A673 (cell line): Measurements from ENCODE around the gene MYO5A. TPM values are rescaled to one million over a fixed set of nuclear protein-coding genes. Genes with fewer than 3 reads are reported as not detected.

Experiments
- BruUV-seq: library from RNA; stranded (reverse); fragments of 400-500 nt; replicated peaks from 2 replicates; lab custom pipeline; 2021; lab: Mats Ljungman, UMichigan
- CTCF ChIA-PET: fragments of 300-600 bp; sonication (Branson Sonifier 250); formaldehyde crosslinking; loops from one replicate; lab custom pipeline; 2022; ENCODE audit warnings: antibody characterized with exemption; lab: Charles Lee
- POLR2A ChIA-PET: fragments of 300-600 bp; sonication (Branson Sonifier 250); formaldehyde crosslinking; loops from one replicate; lab custom pipeline; 2022; ENCODE audit warnings: antibody characterized with exemption; ENCODE audit not compliant: low non-redundant PET; lab: Charles Lee
- DNase-seq: peaks from one replicate; pipeline ENCODE4 v3.0.0-alpha.2; 2015; ENCODE audit warnings: low spot score
- H3K27ac ChIP-seq: fragments of 200-600 bp; sonication (generic); 2 replicates; pipeline ENCODE4 v1.5.1; 2016; ENCODE audit warnings: mixed run types, low read depth, mild to moderate bottlenecking, mixed read lengths, antibody characterized with exemption, low read length; ENCODE audit not compliant: poor library complexity, severe bottlenecking
- H3K27me3 ChIP-seq: fragments of 200-600 bp; sonication (generic); replicated peaks from 2 replicates; pipeline ENCODE4 v1.6.1; 2017; ENCODE audit warnings: mixed run types, low read depth, mild to moderate bottlenecking, mixed read lengths, antibody characterized with exemption, low read length; ENCODE audit not compliant: insufficient read depth, poor library complexity
- H3K36me3 ChIP-seq: fragments of 200-600 bp; sonication (generic); 2 replicates; pipeline ENCODE4 v1.6.1; 2016; ENCODE audit warnings: mixed run types, mild to moderate bottlenecking, mixed read lengths, antibody characterized with exemption, low read length; ENCODE audit not compliant: insufficient read depth, poor library complexity, severe bottlenecking
- H3K4me1 ChIP-seq: fragments of 200-600 bp; sonication (generic); 2 replicates; pipeline ENCODE4 v1.6.1; 2017; ENCODE audit warnings: mixed run types, mild to moderate bottlenecking, mixed read lengths, antibody characterized with exemption, low read length; ENCODE audit not compliant: insufficient read depth, poor library complexity, severe bottlenecking
- H3K4me3 ChIP-seq: fragments of 200-600 bp; sonication (generic); 2 replicates; pipeline ENCODE4 v1.5.1; 2016; ENCODE audit warnings: low read depth, mixed run types, mild to moderate bottlenecking, mixed read lengths, low read length; ENCODE audit not compliant: poor library complexity, severe bottlenecking
- H3K9me3 ChIP-seq: fragments of 200-600 bp; sonication (generic); 2 replicates; pipeline ENCODE4 v1.6.1; 2016; ENCODE audit warnings: mixed run types, low read depth, mild to moderate bottlenecking, mixed read lengths, antibody characterized with exemption, low read length; ENCODE audit not compliant: poor library complexity, severe bottlenecking
- CTCF ChIP-seq: fragments of 300-800, 200-600 bp; sonication (generic); conservative IDR thresholded peaks from 2 replicates; pipeline ENCODE4 v1.5.1; 2017; ENCODE audit warnings: low read depth, mild to moderate bottlenecking, antibody characterized with exemption, low read length, moderate library complexity, mixed read lengths
- EZH2 ChIP-seq: fragments of 200-600 bp; sonication (generic); IDR thresholded peaks from 2 replicates; pipeline ENCODE4 v1.6.1; 2017; ENCODE audit warnings: borderline replicate concordance, low read depth, mild to moderate bottlenecking, mixed read lengths, antibody characterized with exemption, low read length; ENCODE audit not compliant: poor library complexity, severe bottlenecking
- intact Hi-C: fragments of 100-400 bp; cut with micrococcal nuclease; formaldehyde crosslinking; loops from one replicate; pipeline ENCODE4 v1.10.0; 2022; ENCODE audit not compliant: unreplicated experiment
- total RNA-seq: library from RNA; stranded (reverse); gene quantifications from 2 replicates; pipeline ENCODE4 v1.2.3, GENCODE V29; 2021

The MYO5A gene
- total RNA-seq, 1 experiment from 2014 or later: 16.8 TPM

DNA sequence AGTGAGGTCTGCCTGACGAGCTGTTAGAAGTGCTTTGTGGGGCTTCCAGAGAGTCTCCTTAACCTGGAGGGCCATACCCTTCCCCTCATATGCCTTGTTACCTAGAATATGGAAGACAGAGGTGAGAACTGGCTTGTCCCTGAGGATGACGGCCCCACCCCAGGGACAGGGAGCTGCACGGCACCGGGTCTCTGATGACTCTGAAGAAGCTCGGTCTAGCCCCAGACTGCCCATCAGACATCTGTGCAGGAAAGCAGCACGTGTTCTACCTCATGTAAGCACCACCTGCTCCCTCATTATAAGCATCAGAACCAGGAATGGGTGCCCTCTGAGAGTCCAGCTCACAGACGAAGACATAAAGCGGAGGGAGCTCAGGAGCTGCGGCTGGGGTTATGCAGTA lies 251.1 kb downstream of the MYO5A start:
- no peak overlapping the region for H3K27ac ChIP-seq
- BruUV-seq: no TSS peak
- intact Hi-C loops: no loop called here
- ChIA-PET CTCF (no interaction called here), POLR2A (interaction anchor here (0.6 kb wide), 1 partner anchor 10 kb away, joined by 5 read pairs; no protein-coding TSS in a partner anchor)
- H3K9me3 ChIP-seq: no peaks in the 10 kb centered on the region
- no peaks in the 10 kb centered on the region for H3K36me3 ChIP-seq
- TF ChIP-seq CTCF: no peak
- TF ChIP-seq EZH2: no peak
- DNase-seq: no peak
- peaks cover 3% of the 10 kb centered on the region for H3K27me3 ChIP-seq
- no peak overlapping the region for H3K4me3 ChIP-seq
- no peaks in the 10 kb centered on the region for H3K4me1 ChIP-seq

- H3K27me3 ChIP-seq: peaks cover 3% of the 10 kb centered on the region
- H3K36me3 ChIP-seq: no peaks in the 10 kb centered on the region
- no peaks in the 10 kb centered on the region for H3K4me1 ChIP-seq
- no peak overlapping the region for H3K4me3 ChIP-seq
- no TSS peak for BruUV-seq
- no peaks in the 10 kb centered on the region for H3K9me3 ChIP-seq
- intact Hi-C loops: no loop called here
- POLR2A ChIA-PET: no interaction called here
- CTCF ChIA-PET: no interaction called here
- no peak for TF ChIP-seq CTCF
- TF ChIP-seq EZH2: no peak
- no peak for DNase-seq
- H3K27ac ChIP-seq: no peak overlapping the region
Measured at GRCh38 chr15:52276256-52276770, 252.4 kb downstream of the MYO5A start.

DNA sequence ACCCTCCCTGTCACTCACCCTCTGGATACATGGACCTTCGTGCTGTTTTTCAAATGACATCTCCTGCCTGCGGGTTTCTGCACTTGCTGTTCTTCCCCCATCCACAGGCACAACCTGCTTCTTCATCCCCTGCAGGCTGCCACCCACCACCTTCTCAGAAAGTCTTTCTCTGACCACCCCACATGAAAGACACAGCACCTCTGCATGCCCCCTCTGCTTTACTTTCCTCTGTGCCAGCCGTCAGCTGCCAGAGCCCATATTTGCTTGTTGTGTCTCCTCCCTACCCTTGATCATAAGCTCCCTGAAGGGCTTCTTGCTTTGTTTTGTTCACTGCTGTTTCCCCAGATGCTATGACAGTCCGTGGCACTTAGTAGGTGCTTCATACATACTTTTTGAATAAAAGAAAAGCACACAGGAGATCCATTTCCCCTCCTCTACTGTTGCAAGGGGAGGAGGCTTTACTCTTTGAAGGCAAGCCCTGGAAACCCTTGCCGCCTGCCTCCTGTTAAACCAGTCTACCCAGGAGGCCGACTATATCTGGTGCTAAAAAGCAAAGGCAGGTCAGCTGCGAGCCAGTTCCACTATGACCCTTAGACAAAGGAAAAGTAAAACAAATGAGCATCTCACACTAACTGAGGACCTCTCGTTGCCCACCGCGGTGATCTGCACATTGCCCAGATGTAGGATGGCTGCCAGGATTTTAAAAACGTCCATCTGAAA lies 265.0 kb downstream of the MYO5A start:
- TF ChIP-seq EZH2 (no peak), CTCF (no peak)
- no peak overlapping the region for H3K4me3 ChIP-seq
- intact Hi-C loops: no loop called here
- ChIA-PET POLR2A (no interaction called here), CTCF (interaction anchor here (0.6 kb wide), 1 partner anchor 1847 kb away, joined by 3 read pairs; no protein-coding TSS in a partner anchor)
- H3K36me3 ChIP-seq: no peaks in the 10 kb centered on the region
- H3K27me3 ChIP-seq: no peaks in the 10 kb centered on the region
- no peaks in the 10 kb centered on the region for H3K4me1 ChIP-seq
- no peak for DNase-seq
- BruUV-seq: no TSS peak
- H3K27ac ChIP-seq: no peak overlapping the region
- no peaks in the 10 kb centered on the region for H3K9me3 ChIP-seq
